Activated CD4-positive, alpha-beta T cell treated with anti-CD3 and anti-CD28 coated beads, Interleukin-2, amount 50 U/mL, for 1 hour (primary cell): ENCODE results near the gene LARP6.
"Not testable (repeated sequence)": the region's sequence is repeated elsewhere in the genome, so short reads cannot be mapped to it uniquely, and the experiment has no call there.

Experiments used
- DNase-seq: peaks from one replicate; pipeline ENCODE4 v3.0.0-alpha.2; 2020

Gene LARP6

DNA sequence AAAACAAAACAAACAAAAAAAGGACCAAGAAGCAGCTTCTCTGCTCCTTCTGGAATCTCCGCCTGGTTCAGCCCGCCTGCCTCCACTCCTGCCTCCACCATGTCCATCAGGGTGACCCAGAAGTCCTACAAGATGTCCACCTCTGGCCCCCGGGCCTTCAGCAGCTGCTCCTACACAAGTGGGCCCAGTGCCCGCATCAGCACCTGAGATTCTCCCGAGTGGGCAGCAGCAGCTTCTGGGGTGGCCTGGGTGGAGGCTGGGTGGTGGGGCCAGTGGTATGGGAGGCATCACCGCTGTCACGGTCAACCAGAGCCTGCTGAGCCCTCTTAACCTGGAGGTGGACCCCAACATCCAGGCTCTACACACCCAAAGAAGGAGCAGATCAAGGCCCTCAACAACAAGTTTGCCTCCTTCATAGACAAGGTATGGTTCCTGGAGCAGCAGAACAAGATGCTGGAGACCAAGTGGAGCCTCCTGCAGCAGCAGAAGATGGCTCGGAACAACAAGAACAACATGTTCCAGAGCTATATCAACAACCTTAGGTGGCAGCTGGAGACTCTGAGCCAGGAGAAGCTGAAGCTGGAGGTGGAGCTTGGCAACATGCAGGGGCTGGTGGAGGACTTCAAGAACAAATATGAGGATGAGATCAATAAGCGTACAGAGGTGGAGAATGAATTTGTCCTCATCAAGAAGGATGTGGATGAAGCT is 4.8 kb upstream of the LARP6 start:
- not testable (repeated sequence) for DNase-seq

GRCh38 chr15:70857562-70858285 is 3.8 kb upstream of the LARP6 start:
- no peak for DNase-seq

DNA sequence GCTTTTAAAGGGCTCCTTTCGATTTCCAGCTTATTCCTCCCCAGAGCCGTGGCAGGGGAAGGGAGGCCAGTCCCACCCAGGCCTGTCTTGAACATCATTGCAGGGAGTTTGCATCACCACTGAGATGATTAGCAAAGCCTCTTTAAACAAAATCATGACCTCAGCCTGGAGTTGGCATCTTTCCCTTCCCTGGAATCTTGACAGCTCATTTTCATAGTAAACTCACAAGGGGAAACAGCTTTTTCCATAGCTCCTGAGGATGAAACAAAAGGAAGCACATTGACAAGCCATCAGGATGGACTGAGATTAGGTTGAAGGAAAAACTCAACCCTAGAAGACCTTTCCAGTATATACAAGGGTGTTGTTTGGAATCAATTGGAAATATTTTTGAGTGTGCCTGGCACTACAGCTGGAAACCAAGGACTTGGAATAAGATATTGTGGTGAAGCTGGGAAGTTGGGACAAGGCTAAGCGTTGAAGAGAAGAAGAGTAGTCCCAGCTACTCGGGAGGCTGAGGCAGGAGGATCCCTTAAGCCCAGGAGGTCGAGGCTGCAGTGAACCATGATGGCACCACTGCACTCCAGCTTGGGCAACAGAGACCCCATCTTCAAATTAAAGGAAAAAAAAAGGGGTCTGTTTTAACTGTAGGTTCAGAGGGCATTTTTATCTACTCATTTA is 3.1 kb upstream of the LARP6 start:
- DNase-seq, result no peak

DNA sequence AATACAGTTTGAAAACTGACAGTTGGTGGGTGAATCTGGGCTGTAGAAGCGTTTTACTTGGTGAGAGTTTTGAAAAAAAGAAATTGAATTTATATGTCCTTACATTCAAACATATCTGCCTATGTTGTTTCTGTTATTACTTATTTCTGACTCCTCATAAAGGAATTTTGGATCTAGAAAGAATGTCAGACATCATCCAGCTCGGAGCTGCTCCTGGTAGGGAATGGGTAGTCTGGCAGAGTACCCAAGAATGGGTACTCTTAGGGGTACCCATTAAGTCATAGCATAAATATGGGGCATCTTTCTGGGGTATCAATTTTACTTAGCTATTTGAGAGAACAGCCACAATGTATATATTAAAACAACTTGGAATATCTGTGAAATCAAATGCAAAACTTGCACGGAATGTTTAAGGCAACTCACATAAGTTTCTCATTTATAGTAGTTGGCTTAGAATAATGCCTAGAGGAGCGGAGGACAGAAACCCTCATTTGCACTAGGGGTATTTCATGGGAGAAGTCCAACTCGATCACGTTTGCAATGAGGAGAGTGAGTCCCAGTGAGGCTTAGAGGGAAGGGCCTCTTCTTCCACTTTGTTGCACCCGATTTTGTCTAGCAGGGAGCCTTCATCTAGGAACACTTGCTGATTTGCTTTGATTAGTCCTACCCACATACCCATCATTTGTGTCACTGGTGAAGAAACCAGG is 2.4 kb upstream of the LARP6 start:
- no peak for DNase-seq

- no peak for DNase-seq
Measured at GRCh38 chr15:70855764-70856163, 1.8 kb upstream of the LARP6 start.

DNA sequence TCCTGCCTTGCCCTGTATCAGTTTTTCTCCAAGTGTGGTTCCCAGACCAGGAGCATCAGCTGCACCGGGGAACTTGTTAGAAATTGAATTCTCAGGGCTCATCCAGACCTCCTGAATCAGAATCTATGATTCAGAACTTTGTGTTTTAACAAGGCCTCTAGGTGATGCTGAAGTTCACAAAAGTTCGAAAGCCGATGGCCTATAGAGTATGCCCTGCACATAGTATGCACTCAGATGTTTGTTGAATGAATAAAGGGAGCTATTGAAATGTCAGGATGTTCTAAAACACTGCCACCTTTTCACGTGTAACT is 664 bp upstream of the LARP6 start:
- no peak for DNase-seq

DNA sequence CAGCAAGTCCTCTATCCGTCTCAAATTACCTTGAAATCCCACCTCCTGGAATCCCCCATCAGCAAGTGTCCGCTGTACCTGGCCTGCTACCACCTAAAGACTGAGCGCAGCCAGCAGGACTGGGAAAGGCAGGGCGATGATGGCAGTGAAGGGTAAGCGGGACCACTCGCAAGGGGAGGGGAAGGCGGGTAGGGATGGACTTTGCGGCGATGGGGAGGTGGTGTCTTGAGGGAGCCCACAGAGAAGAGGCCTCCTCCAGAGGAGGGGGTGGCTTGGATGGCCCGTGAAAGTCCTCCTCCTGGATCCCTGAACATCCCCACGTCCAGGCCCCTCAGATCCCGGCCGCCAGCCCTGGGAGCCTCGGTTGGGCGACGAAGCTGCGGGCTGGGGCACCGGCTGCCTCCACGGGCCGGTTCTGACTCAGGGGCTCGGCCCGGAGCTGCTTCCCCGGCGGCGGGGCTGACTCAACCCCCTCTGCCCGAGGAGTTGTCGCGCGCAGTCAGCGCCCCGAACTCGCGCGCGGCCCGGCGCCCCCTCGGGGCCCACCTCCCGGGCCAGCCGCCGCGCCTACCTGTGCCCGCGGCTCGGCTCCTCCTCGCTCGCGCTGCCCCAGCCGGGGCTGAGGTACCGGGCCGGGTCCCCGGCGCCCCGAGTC is 512 bp downstream of the LARP6 start:
- no peak for DNase-seq

GRCh38 chr15:70852501-70853317 is 1.2 kb downstream of the LARP6 start:
- no peak for DNase-seq

DNA sequence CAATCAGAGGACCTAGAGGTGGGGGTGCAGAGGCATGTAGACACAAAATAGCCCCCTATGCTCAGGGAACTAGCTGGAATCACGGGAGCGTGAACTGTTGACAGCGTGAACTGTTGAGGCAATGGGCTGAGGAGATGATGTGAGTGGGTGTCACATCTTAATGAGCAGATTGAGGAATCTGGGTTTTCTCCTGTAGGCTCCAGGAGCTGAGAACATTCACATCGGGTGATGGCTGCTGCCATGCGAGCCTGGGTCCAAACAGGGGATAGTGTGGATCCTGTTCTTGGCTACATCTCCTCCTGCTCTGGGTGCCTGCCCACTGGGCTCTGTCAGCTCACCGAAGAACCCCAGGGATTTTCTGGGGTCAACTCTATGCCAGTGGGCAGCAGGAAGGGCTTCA is 2.1 kb downstream of the LARP6 start:
- no peak for DNase-seq

DNA sequence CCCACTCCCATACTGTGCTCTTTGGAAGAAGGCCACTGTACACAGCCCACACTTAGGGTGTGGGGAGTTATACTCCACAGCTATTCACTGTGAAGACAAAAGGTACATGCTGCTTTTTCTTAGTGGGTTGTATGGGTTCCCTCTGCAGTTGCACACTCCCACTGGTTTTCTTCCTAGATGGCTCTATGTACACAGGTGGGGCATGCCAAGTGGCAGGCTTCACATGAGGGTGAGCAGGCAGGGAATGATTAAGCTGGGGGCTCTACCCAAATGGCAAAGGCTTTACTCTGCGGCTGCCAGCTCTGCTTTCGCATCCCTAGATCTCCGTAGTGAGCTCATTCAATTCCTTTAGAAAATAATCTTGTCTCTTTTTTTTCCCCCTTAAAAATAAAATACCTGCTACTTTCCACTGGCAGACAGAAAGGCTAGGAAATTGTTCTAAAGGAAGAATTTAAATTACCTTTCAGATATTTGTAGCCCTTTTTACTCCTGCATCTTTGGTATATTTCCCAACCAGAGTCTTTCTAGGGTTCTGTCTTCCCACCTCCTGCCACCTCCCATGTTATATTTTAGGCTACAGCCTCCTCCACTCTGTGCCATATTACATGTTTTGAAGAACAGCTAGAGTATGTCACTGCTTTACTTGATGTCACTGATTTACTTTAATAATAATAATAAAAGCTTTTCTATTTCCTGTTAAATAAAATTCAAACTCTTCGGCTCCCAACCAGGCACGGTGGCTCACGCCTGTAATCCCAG is 8.2 kb downstream of the LARP6 start:
- DNase-seq, result no peak

DNA sequence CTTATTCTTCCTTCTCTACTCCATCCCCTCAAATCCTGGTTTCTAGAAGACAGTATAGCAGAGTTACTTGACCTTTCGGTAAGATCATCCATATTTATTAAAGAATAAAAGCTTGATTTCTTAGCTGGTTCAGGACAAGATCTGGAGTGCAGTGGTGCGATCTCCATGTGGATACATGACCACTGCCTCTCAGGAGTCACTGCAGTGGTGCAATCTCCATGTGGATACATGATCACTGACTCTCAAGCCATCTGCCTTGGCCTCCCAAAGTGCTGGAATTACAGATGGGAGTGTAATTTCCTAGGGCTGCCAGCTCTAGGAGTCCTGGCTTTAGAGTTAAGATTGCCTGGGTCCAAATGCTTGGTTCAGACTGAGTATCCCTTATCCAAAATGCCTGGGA is 16.5 kb downstream of the LARP6 start:
- no peak for DNase-seq

GRCh38 chr15:70835841-70836240 is 18.1 kb downstream of the LARP6 start:
- DNase-seq, result no peak

- no peak for DNase-seq
Measured at GRCh38 chr15:70835415-70835814, 18.5 kb downstream of the LARP6 start.

- DNase-seq, result no peak
Measured at GRCh38 chr15:70834999-70835398, 19.0 kb downstream of the LARP6 start.

- DNase-seq, result no peak
Measured at GRCh38 chr15:70833861-70834765, 19.8 kb downstream of the LARP6 start.

- no peak for DNase-seq
Measured at GRCh38 chr15:70833422-70833821, 20.5 kb downstream of the LARP6 start.

DNA sequence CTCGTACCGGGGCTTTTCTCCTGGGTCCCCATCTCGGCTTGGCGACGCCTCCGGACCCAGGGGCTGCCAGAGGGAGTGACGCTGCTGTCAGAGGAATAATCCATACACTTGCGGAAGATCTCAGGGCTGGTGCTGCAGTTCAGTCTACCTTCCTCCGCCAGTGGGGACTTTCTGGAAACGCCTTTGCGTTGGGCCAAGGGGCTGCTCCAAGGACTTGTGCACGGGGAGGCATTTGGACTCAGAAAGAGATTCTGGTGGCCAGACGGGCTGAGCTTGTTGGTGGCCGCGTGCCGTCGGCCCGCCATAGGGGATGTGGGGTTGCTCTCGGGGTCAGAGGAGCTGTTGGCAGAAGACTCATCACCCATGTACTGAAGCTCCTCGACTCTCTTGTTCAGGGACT is 21.8 kb downstream of the LARP6 start:
- DNase-seq, result no peak

- no peak for DNase-seq
Measured at GRCh38 chr15:70831094-70831911, 22.7 kb downstream of the LARP6 start.

GRCh38 chr15:70830615-70831014 is 23.3 kb downstream of the LARP6 start:
- no peak for DNase-seq
